ENCODE data around the gene GDPD2.

The GDPD2 gene

GRCh38 chrX:70437011-70437410, 13.9 kb downstream of the GDPD2 start:
- no peak for DNase-seq (ENCODE audit: low read depth in 1 of 2, low spot score in 1 of 2)

- DNase-seq (ENCODE audit: low read depth in 1 of 2, low spot score in 1 of 2), result no peak
These were observed 15.0 kb downstream of the GDPD2 start for GRCh38 chrX:70437921-70438665.

- DNase-seq (ENCODE audit: low read depth in 1 of 2, low spot score in 1 of 2), result no peak
These were observed 15.9 kb downstream of the GDPD2 start for GRCh38 chrX:70439016-70439415.

GRCh38 chrX:70442224-70442623, 19.1 kb downstream of the GDPD2 start:
- DNase-seq (ENCODE audit: low read depth in 1 of 2, low spot score in 1 of 2), result no peak

GRCh38 chrX:70444326-70444945, 21.3 kb downstream of the GDPD2 start, which contains the start of gene DLG3:
Gene DLG3 (plus strand): TSS chrX:70444835. CDS start chrX:70445202, 367 bp downstream.
- no peak for DNase-seq (ENCODE audit: low read depth in 1 of 2, low spot score in 1 of 2)

- DNase-seq (ENCODE audit: low read depth in 1 of 2, low spot score in 1 of 2), result no peak
These were observed 22.0 kb downstream of the GDPD2 start for GRCh38 chrX:70444946-70445656.

GRCh38 chrX:70445951-70446350, 22.8 kb downstream of the GDPD2 start:
- no peak for DNase-seq (ENCODE audit: low read depth in 1 of 2, low spot score in 1 of 2)

GRCh38 chrX:70446380-70447350, 23.6 kb downstream of the GDPD2 start:
- no peak for DNase-seq (ENCODE audit: low read depth in 1 of 2, low spot score in 1 of 2)

- DNase-seq (ENCODE audit: low read depth in 1 of 2, low spot score in 1 of 2), result no peak
These were observed 26.4 kb downstream of the GDPD2 start for GRCh38 chrX:70449457-70449966.

GRCh38 chrX:70452143-70452733, 29.1 kb downstream of the GDPD2 start:
- DNase-seq (ENCODE audit: low read depth in 1 of 2, low spot score in 1 of 2), result peak in 1 of 2 donors; percentile 31

GRCh38 chrX:70453024-70453618, 30.0 kb downstream of the GDPD2 start:
- no peak for DNase-seq (ENCODE audit: low read depth in 1 of 2, low spot score in 1 of 2)

- peak; percentile 33 to 52 for DNase-seq (ENCODE audit: low read depth in 1 of 2, low spot score in 1 of 2)
These were observed 31.6 kb downstream of the GDPD2 start for GRCh38 chrX:70454441-70455365.

- DNase-seq (ENCODE audit: low read depth in 1 of 2, low spot score in 1 of 2), result no peak
These were observed 32.5 kb downstream of the GDPD2 start for GRCh38 chrX:70455366-70456202.

- no peak for DNase-seq (ENCODE audit: low read depth in 1 of 2, low spot score in 1 of 2)
These were observed 33.1 kb downstream of the GDPD2 start for GRCh38 chrX:70456256-70456655.

GRCh38 chrX:70461026-70461425, 37.9 kb downstream of the GDPD2 start:
- DNase-seq (ENCODE audit: low read depth in 1 of 2, low spot score in 1 of 2), result no peak

GRCh38 chrX:70464051-70464450, 40.9 kb downstream of the GDPD2 start:
- DNase-seq (ENCODE audit: low read depth in 1 of 2, low spot score in 1 of 2), result no peak

- DNase-seq (ENCODE audit: low read depth in 1 of 2, low spot score in 1 of 2), result no peak
These were observed 43.9 kb downstream of the GDPD2 start for GRCh38 chrX:70466968-70467367.

GRCh38 chrX:70468709-70469108, 45.6 kb downstream of the GDPD2 start:
- DNase-seq (ENCODE audit: low read depth in 1 of 2, low spot score in 1 of 2), result no peak
